ENCODE measurements around the gene PHF11. TPM values are rescaled to one million over a fixed set of nuclear protein-coding genes. Genes with fewer than 3 reads are reported as not detected.

The PHF11 gene
- total RNA-seq, 1 experiment from 2014 or later = 15.7 TPM

- Histone ChIP-seq H3K4me3 (ENCODE audit: low read depth in 2 of 2, low read length in 2 of 2) (no peak overlapping the region), H3K27me3 (ENCODE audit: control insufficient read depth, insufficient read depth, low read length) (no peaks in the 10 kb centered on the region), H3K36me3 (ENCODE audit: control insufficient read depth, insufficient read depth, low read length) (no peaks in the 10 kb centered on the region), H3K4me1 (ENCODE audit: control insufficient read depth, insufficient read depth, low read length) (no peaks in the 10 kb centered on the region), H3K27ac (ENCODE audit: low read length) (no peak overlapping the region), H3K9me3 (ENCODE audit: control insufficient read depth, insufficient read depth, low read depth, low read length) (no peaks in the 10 kb centered on the region)
- intact Hi-C loops (cut with micrococcal nuclease; ENCODE audit: unreplicated experiment) (no loop called here), in situ Hi-C loops (cut with HindIII; ENCODE audit: low pct_unique_long_range_greater_than_20kb, low sequenced_read_pairs) (no loop called here)
- TF ChIP-seq TCF7L2 (IDR thresholded peaks at IDR 0.05; ENCODE audit: low read depth, low read length) (no peak), POLR2AphosphoS5 (IDR thresholded peaks at IDR 0.05; ENCODE audit: low read depth, low read length) (no peak), SIN3A (IDR thresholded peaks at IDR 0.05; ENCODE audit: borderline replicate concordance, insufficient read depth, low read depth, low read length) (no peak), REST (IDR thresholded peaks at IDR 0.05; ENCODE audit: insufficient read depth in 1 of 2, low read depth in 2 of 2, low read length in 1 of 2) (no peak), CTCF (IDR thresholded peaks at IDR 0.05) (no peak)
- ATAC-seq (no peak), DNase-seq (ENCODE audit: low read depth, low spot score) (no peak)
- ChIA-PET CTCF (no interaction called here), POLR2A (no interaction called here)
- BruUV-seq (replicated peaks) = no TSS peak
Observed at GRCh38 chr13:49554387-49554786, 58.6 kb downstream of the PHF11 start.

DNA sequence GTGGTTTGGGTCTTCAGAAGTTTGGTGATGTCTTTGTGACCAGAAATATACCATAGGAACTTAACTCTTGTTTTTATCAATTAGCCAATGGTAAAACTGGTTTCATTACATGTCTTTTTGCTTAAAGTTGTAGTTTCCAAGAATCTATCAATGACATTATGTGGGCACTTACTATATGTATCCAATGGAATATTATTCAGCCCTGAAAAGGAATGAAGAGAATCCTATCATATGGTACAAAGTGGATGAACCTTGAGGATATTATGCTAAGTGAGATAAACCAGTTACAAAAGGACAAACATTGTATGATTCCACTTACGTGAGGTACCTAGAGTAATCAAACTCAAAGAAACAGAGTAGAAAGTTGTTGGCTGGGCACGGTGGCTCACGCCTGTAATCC, 63.3 kb downstream of the PHF11 start:
- H3K36me3 ChIP-seq (ENCODE audit: control insufficient read depth, insufficient read depth, low read length) = no peaks in the 10 kb centered on the region

More for the DNA sequence above, 63.3 kb downstream of the PHF11 start:
- no peak for ATAC-seq
- Histone ChIP-seq H3K4me3 (ENCODE audit: low read depth in 2 of 2, low read length in 2 of 2) (no peak overlapping the region), H3K9me3 (ENCODE audit: control insufficient read depth, insufficient read depth, low read depth, low read length) (no peaks in the 10 kb centered on the region), H3K4me1 (ENCODE audit: control insufficient read depth, insufficient read depth, low read length) (no peaks in the 10 kb centered on the region), H3K27ac (ENCODE audit: low read length) (no peak overlapping the region), H3K27me3 (ENCODE audit: control insufficient read depth, insufficient read depth, low read length) (no peaks in the 10 kb centered on the region)
- no TSS peak for BruUV-seq (replicated peaks)
- ChIA-PET CTCF (interaction anchor here (0.9 kb wide), 1 partner anchor 278 kb away, joined by 3 read pairs; no protein-coding TSS in a partner anchor), POLR2A (no interaction called here)
- DNase-seq (ENCODE audit: low read depth, low spot score) = no peak
- in situ Hi-C loops (cut with HindIII; ENCODE audit: low pct_unique_long_range_greater_than_20kb, low sequenced_read_pairs) (no loop called here), intact Hi-C loops (cut with micrococcal nuclease; ENCODE audit: unreplicated experiment) (no loop called here)
- TF ChIP-seq CTCF (IDR thresholded peaks at IDR 0.05) (no peak), TCF7L2 (IDR thresholded peaks at IDR 0.05; ENCODE audit: low read depth, low read length) (no peak), POLR2AphosphoS5 (IDR thresholded peaks at IDR 0.05; ENCODE audit: low read depth, low read length) (no peak), REST (IDR thresholded peaks at IDR 0.05; ENCODE audit: insufficient read depth in 1 of 2, low read depth in 2 of 2, low read length in 1 of 2) (no peak), SIN3A (IDR thresholded peaks at IDR 0.05; ENCODE audit: borderline replicate concordance, insufficient read depth, low read depth, low read length) (no peak)
